Gastrocnemius medialis (tissue), 4 donors: ENCODE data around the gene GAMT. TPM values are rescaled to one million over a fixed set of nuclear protein-coding genes. Genes with fewer than 3 reads are reported as not detected.

Source experiments
- ATAC-seq, 2 donors: fragments of 150-250 bp; one replicate each; pipeline ENCODE4 v1.9.1; 2016
- DNase-seq, 2 donors: peaks; one replicate each; pipeline ENCODE4 v3.0.0-alpha.2; 2019
- H3K27ac ChIP-seq, 4 donors: fragments of 200-600 bp; sonication (generic); 1 replicate in 1 of 4; 2 replicates in 3 of 4; pipeline ENCODE4 v1.5.1; 2016 to 2018; ENCODE audit warnings: mild to moderate bottlenecking in 2 of 4, moderate library complexity in 1 of 4
- H3K27me3 ChIP-seq, 3 donors: fragments of 200-600 bp; sonication (generic) in 2 of 3; 1 replicate in 1 of 3; 2 replicates in 2 of 3; pipeline versions ENCODE4 v1.5.1 to v1.6.0; 2016 to 2019; ENCODE audit warnings: mild to moderate bottlenecking in 1 of 3, moderate library complexity in 1 of 3
- H3K36me3 ChIP-seq, 2 donors: fragments of 200-600 bp; sonication (generic) in 1 of 2; one replicate each; pipeline ENCODE4 v1.5.1; 2017 to 2018
- H3K4me1 ChIP-seq, 2 donors: fragments of 200-600 bp; sonication (generic) in 1 of 2; one replicate each; pipeline ENCODE4 v1.5.1; 2016 to 2017; ENCODE audit warnings: mild to moderate bottlenecking in 2 of 2
- H3K4me3 ChIP-seq, 4 donors: fragments of 200-600 bp; sonication (generic) in 3 of 4; 1 replicate in 1 of 4; 2 replicates in 3 of 4; pipeline ENCODE4 v1.5.1; 2016 to 2019; ENCODE audit warnings: mild to moderate bottlenecking in 2 of 4
- H3K9me3 ChIP-seq, 3 donors: fragments of 200-600 bp; sonication (generic) in 2 of 3; 1 replicate in 1 of 3; 2 replicates in 2 of 3; pipeline ENCODE4 v1.5.1; 2016 to 2019
- POLR2A ChIP-seq, 2 donors: fragments of 450-650 bp; IDR thresholded peaks; one replicate each; pipeline ENCODE4 v1.6.1; 2017; ENCODE audit warnings: antibody characterized with exemption in 2 of 2, mild to moderate bottlenecking in 2 of 2, moderate library complexity in 2 of 2
- in situ Hi-C, 4 donors: fragments of 200-750 bp; cut with MboI; loops; one replicate each; pipeline versions ENCODE4 v1.15.0 to v1.8.0; 2017; ENCODE audit warnings: low sequenced_read_pairs in 4 of 4
- intact Hi-C: fragments of 100-400 bp; cut with DNase I; formaldehyde crosslinking; loops from one replicate; pipeline ENCODE4 v1.15.1; 2023; ENCODE audit warnings: low total_unique reads
- total RNA-seq, 4 donors: library from RNA; depleted of rRNA; stranded (reverse); fragments of >200 nt; gene quantifications; one replicate each; pipeline versions ENCODE4 v1.1.0 to v1.2.3, GENCODE V29; 2016
- TF ChIP-seq, protein P1 (sequence below), 5 experiments: fragments of 450-650 bp in 3 of 5; fragments of 200-600 bp in 2 of 5; sonication (generic) in 2 of 5; IDR thresholded peaks in 4 of 5; conservative IDR thresholded peaks in 1 of 5; 1 replicate in 4 of 5; 2 replicates in 1 of 5; pipeline ENCODE4 v1.5.1; 2016 to 2019; ENCODE audit warnings: antibody characterized with exemption in 5 of 5, mild to moderate bottlenecking in 3 of 5, moderate library complexity in 3 of 5

The GAMT gene
- total RNA-seq, 4 donors from 2014 or later = 269 to 421 (median 373) TPM

DNA sequence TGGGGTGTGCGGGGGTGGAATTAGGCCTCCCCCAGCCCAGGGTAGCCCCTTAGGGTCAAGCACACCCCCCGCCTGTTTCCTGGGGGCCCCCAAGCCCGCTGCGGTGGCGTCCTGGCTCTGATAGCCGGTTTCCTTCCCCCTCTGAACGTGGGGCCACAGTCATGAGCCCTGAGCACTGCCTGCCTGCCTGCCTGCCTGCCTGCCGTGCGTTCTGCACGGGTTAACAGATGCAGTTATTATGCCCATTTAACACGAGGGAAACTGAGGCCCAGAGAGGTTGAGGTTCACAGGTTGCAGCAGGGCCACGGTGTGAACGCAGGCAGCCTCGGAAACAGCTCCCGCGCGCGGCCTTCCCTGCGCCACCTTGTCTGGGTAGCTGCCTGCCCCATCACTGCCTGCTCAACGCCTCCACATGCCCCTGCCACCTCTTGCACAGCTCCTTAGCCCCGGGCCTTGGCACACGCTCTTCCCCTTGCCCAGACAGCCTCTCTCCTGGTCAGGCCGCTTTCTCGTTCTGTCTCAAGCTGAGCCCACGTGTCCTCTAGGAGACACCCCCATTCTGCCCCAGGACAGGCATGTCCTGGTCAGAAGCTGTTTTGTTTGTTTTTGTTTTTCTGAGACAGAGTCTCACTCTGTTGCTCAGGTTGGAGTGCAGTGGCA is 1.2 kb upstream of the GAMT start:
- TF ChIP-seq, protein P1, sequence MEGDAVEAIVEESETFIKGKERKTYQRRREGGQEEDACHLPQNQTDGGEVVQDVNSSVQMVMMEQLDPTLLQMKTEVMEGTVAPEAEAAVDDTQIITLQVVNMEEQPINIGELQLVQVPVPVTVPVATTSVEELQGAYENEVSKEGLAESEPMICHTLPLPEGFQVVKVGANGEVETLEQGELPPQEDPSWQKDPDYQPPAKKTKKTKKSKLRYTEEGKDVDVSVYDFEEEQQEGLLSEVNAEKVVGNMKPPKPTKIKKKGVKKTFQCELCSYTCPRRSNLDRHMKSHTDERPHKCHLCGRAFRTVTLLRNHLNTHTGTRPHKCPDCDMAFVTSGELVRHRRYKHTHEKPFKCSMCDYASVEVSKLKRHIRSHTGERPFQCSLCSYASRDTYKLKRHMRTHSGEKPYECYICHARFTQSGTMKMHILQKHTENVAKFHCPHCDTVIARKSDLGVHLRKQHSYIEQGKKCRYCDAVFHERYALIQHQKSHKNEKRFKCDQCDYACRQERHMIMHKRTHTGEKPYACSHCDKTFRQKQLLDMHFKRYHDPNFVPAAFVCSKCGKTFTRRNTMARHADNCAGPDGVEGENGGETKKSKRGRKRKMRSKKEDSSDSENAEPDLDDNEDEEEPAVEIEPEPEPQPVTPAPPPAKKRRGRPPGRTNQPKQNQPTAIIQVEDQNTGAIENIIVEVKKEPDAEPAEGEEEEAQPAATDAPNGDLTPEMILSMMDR (IDR thresholded peaks at IDR 0.05 in 4 of 5, conservative IDR thresholded peaks at IDR 0.05 in 1 of 5) = no peak
- TF ChIP-seq POLR2A (IDR thresholded peaks at IDR 0.05) = no peak
- in situ Hi-C loops = no loop called here
- Histone ChIP-seq H3K9me3 (no peaks in the 10 kb centered on the region), H3K27me3 (no peaks in the 10 kb centered on the region), H3K4me3 (no peak overlapping the region), H3K27ac (peak overlapping the region in 3 of 4 donors; percentile 26 to 99 (median 91)), H3K36me3 (no peaks in the 10 kb centered on the region), H3K4me1 (peaks cover 3 to 9% of the 10 kb centered on the region in 2 donors)
- ATAC-seq (no peak), DNase-seq (no peak)
- intact Hi-C loops = loop anchor here (5.0 kb wide), 2 partner anchors 50 to 125 kb away; partner anchors contain the start of gene FAM174C

DNA sequence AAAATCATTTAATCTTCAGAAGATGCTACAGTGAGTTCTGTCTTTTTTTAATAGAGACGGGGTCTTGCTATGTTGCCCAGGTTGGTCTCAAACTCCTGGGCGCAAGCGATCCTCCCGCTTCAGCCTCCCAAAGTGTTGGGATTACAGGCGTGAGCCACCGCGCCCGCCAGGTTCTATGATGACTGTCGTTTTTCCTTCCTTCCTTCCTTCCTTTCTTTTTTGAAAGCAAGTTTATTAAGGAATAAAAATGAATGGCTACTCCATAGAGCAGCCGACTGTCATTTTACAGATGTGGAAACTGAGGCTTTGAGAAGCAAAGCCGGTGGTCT is 511 bp upstream of the GAMT start:
- intact Hi-C loops (loop anchor here (2.0 to 5.0 kb wide), 3 partner anchors 19 to 125 kb away; partner anchors contain the start of genes FAM174C and NDUFS7), in situ Hi-C loops (no loop called here)
- TF ChIP-seq, protein P1 (IDR thresholded peaks at IDR 0.05 in 4 of 5, conservative IDR thresholded peaks at IDR 0.05 in 1 of 5) = no peak
- TF ChIP-seq POLR2A (IDR thresholded peaks at IDR 0.05) = no peak
- Histone ChIP-seq H3K4me1 (peaks cover 7 to 9% of the 10 kb centered on the region in 2 donors), H3K4me3 (peak overlapping the region in 3 of 4 donors; percentile 62 to 90 (median 64)), H3K27ac (peak overlapping the region; percentile 88 to 99 (median 91)), H3K36me3 (no peaks in the 10 kb centered on the region), H3K9me3 (no peaks in the 10 kb centered on the region), H3K27me3 (no peaks in the 10 kb centered on the region)
- no peak for DNase-seq
- ATAC-seq = no peak

DNA sequence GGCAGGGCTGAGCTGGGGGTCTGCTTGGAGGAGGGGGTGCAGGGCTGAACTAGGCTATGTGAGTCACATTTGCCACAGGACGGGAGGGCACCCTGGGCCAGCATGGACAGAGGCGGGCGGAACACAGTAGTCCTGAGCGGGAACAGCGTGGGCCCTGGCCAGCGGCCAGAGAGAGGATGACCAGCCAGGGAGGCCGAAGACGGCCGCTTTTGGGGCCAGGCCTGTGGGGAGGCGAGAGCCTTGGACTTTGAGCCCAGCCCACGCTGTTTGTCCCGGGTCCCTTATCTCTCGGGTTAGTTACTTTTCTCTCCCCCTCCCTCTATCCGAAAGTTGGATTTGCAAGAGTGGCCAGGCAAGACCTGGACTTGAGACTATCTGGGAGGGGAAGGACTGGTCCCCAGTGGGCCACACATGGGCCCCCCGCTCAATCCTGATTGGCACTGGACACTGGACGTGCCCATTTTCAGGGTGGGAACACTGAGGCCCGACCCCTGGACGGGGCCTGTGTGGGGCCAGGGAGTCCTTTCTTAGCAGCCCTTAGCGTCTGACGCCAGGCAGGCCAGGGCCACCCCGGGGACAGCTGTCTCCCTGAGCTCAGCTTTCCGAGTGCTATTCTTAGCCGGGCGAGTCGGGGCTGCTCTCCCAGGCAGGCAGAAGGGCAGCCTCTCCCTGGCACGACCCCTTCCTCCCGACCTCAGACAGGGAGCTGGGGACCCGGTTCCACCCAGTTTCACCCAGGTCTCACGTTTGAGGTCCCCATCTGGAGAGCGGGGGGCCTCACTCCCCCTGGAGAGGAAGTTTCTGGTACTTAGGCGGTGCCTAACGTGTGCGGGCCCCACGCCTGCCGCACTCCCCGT is 833 bp downstream of the GAMT start:
- intact Hi-C loops (loop anchor here (2.0 to 5.0 kb wide), 3 partner anchors 18 to 123 kb away; partner anchors contain the start of genes FAM174C and NDUFS7), in situ Hi-C loops (no loop called here)
- peaks cover 19 to 22% of the 10 kb centered on the region in 2 donors for H3K4me1 ChIP-seq

GRCh38 chr19:1399745-1400144 is 1.6 kb downstream of the GAMT start:
- in situ Hi-C loops = no loop called here
- no peak for ATAC-seq
- no peak for DNase-seq
- Histone ChIP-seq H3K9me3 (no peaks in the 10 kb centered on the region), H3K4me3 (no peak overlapping the region), H3K36me3 (no peaks in the 10 kb centered on the region), H3K4me1 (peaks cover 19 to 29% of the 10 kb centered on the region in 2 donors), H3K27ac (peak overlapping the region; percentile 88 to 99 (median 91)), H3K27me3 (no peaks in the 10 kb centered on the region)
- TF ChIP-seq POLR2A (IDR thresholded peaks at IDR 0.05) = no peak
- TF ChIP-seq, protein P1 (IDR thresholded peaks at IDR 0.05 in 4 of 5, conservative IDR thresholded peaks at IDR 0.05 in 1 of 5) = no peak
- intact Hi-C loops = loop anchor here (2.0 to 5.0 kb wide), 3 partner anchors 17 to 122 kb away; partner anchors contain the start of genes FAM174C and NDUFS7

More for the DNA sequence above, 833 bp downstream of the GAMT start:
- DNase-seq (peak; percentile 75 to 93), ATAC-seq (peak; percentile 79 to 86)
- Histone ChIP-seq H3K27ac (peak overlapping the region; percentile 88 to 99 (median 91)), H3K9me3 (no peaks in the 10 kb centered on the region), H3K27me3 (no peaks in the 10 kb centered on the region), H3K36me3 (no peaks in the 10 kb centered on the region), H3K4me3 (peak overlapping the region; percentile 60 to 90 (median 63))
- TF ChIP-seq POLR2A (IDR thresholded peaks at IDR 0.05) = peak; percentile 63 to 65
- TF ChIP-seq, protein P1 (IDR thresholded peaks at IDR 0.05 in 4 of 5, conservative IDR thresholded peaks at IDR 0.05 in 1 of 5) = no peak
